Tibial nerve (tissue), 3 donors: ENCODE data around the gene LZTS3.

Experiments used
- POLR2A ChIP-seq, 2 donors: fragments of 450-650 bp; IDR thresholded peaks; one replicate each; pipeline ENCODE4 v1.6.1; 2017; ENCODE audit warnings: antibody characterized with exemption in 2 of 2, mild to moderate bottlenecking in 2 of 2, moderate library complexity in 2 of 2
- TF ChIP-seq, protein P1 (sequence below), 5 experiments: fragments of 200-600 bp in 3 of 5; fragments of 450-650 bp in 2 of 5; sonication (generic) in 3 of 5; IDR thresholded peaks; one replicate each; pipeline ENCODE4 v1.5.1; 2016 to 2019; ENCODE audit warnings: antibody characterized with exemption in 5 of 5, mild to moderate bottlenecking in 3 of 5, moderate library complexity in 2 of 5

DNA sequence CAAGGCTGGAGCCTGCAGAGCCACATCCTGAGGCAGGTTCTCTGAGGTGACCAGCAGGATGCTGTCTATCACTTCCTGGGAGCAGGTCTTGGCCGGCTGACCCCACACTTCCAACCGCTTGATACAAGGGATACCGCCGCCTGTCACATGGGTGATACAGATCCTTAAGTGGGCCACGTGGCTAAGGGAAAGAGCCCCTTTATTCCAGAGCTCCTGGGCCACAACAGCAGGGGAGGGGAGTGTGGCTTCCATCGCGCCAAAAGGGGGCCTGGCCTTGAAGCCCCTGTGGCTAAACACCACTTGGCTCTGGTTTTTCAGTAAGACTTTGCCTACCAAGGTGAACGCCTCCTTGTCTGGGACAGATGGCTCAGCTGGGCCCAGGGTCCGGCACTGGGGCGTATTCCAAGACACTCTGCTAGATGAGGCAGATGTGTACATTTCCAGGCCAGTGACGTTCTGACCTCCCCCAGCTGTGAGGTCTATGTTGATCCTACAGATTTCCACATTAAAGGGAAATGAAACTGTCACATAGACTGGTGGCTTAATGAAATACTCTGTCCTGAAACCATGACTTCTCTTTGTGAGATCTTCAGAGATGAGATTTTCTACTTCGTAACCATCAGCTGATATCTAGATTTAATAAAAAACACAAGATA lies 51.3 kb downstream of the LZTS3 start:
- TF ChIP-seq, protein P1, sequence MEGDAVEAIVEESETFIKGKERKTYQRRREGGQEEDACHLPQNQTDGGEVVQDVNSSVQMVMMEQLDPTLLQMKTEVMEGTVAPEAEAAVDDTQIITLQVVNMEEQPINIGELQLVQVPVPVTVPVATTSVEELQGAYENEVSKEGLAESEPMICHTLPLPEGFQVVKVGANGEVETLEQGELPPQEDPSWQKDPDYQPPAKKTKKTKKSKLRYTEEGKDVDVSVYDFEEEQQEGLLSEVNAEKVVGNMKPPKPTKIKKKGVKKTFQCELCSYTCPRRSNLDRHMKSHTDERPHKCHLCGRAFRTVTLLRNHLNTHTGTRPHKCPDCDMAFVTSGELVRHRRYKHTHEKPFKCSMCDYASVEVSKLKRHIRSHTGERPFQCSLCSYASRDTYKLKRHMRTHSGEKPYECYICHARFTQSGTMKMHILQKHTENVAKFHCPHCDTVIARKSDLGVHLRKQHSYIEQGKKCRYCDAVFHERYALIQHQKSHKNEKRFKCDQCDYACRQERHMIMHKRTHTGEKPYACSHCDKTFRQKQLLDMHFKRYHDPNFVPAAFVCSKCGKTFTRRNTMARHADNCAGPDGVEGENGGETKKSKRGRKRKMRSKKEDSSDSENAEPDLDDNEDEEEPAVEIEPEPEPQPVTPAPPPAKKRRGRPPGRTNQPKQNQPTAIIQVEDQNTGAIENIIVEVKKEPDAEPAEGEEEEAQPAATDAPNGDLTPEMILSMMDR (IDR thresholded peaks at IDR 0.05): no peak
- TF ChIP-seq POLR2A (IDR thresholded peaks at IDR 0.05): no peak
